A549 (cell line): ENCODE data around the gene NPTX2.

Experiments
- BHLHE40 ChIP-seq: IDR thresholded peaks from 2 replicates; pipeline ENCODE4 v1.6.1; 2012; ENCODE audit warnings: low read depth, low read length, inconsistent platforms
- TF ChIP-seq, protein P1 (sequence below): fragments of 200-600 bp; sonication (generic); IDR thresholded peaks from 2 replicates; pipeline ENCODE4 v1.6.1; 2016; ENCODE audit warnings: antibody characterized with exemption, mild to moderate bottlenecking, moderate library complexity
- TF ChIP-seq, protein P2 (sequence below): fragments of >200 bp; sonication (Bioruptor Twin); formaldehyde crosslinking; IDR thresholded peaks from 3 replicates; pipeline ENCODE4 v1.5.1; 2016

DNA sequence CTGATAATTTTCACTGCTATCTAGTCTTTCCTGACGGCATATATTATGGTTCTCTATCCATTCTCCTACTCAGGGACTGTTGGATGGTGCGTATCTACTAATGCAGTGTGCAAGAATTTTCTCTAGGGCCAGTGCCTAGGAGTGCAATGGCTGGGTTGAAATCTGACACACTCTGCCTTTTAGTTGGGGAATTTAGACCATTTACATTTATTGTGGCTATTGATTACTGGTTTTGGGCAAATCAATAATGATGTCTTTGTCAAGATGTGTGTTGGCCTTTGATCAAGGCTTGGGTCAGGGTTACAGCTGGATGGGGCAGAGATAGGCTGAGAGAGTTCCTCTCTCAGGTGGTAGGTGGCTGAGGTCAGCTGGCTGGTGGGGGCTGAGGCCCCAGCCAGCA lies 21.8 kb downstream of the NPTX2 start:
- TF ChIP-seq, protein P1, sequence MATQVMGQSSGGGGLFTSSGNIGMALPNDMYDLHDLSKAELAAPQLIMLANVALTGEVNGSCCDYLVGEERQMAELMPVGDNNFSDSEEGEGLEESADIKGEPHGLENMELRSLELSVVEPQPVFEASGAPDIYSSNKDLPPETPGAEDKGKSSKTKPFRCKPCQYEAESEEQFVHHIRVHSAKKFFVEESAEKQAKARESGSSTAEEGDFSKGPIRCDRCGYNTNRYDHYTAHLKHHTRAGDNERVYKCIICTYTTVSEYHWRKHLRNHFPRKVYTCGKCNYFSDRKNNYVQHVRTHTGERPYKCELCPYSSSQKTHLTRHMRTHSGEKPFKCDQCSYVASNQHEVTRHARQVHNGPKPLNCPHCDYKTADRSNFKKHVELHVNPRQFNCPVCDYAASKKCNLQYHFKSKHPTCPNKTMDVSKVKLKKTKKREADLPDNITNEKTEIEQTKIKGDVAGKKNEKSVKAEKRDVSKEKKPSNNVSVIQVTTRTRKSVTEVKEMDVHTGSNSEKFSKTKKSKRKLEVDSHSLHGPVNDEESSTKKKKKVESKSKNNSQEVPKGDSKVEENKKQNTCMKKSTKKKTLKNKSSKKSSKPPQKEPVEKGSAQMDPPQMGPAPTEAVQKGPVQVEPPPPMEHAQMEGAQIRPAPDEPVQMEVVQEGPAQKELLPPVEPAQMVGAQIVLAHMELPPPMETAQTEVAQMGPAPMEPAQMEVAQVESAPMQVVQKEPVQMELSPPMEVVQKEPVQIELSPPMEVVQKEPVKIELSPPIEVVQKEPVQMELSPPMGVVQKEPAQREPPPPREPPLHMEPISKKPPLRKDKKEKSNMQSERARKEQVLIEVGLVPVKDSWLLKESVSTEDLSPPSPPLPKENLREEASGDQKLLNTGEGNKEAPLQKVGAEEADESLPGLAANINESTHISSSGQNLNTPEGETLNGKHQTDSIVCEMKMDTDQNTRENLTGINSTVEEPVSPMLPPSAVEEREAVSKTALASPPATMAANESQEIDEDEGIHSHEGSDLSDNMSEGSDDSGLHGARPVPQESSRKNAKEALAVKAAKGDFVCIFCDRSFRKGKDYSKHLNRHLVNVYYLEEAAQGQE, result no peak
- no peak for TF ChIP-seq BHLHE40
- TF ChIP-seq, protein P2, sequence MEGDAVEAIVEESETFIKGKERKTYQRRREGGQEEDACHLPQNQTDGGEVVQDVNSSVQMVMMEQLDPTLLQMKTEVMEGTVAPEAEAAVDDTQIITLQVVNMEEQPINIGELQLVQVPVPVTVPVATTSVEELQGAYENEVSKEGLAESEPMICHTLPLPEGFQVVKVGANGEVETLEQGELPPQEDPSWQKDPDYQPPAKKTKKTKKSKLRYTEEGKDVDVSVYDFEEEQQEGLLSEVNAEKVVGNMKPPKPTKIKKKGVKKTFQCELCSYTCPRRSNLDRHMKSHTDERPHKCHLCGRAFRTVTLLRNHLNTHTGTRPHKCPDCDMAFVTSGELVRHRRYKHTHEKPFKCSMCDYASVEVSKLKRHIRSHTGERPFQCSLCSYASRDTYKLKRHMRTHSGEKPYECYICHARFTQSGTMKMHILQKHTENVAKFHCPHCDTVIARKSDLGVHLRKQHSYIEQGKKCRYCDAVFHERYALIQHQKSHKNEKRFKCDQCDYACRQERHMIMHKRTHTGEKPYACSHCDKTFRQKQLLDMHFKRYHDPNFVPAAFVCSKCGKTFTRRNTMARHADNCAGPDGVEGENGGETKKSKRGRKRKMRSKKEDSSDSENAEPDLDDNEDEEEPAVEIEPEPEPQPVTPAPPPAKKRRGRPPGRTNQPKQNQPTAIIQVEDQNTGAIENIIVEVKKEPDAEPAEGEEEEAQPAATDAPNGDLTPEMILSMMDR, result no peak
